GM21825 (cell line): ENCODE measurements around the gene ZNF689.

Experiments used
- ATAC-seq: cut with Tn5 transposase; IDR thresholded peaks from one replicate; pipeline ENCODE4 v1.9.1; 2021; ENCODE audit warnings: mild to moderate bottlenecking, moderate library complexity; ENCODE audit not compliant: unreplicated experiment

Gene ZNF689

GRCh38 chr16:30566531-30566930 is 43.7 kb downstream of the ZNF689 start:
- no peak for ATAC-seq

GRCh38 chr16:30565984-30566383 is 44.2 kb downstream of the ZNF689 start:
- ATAC-seq: no peak

GRCh38 chr16:30565526-30565925 is 44.7 kb downstream of the ZNF689 start:
- no peak for ATAC-seq

- ATAC-seq: no peak
Measured at GRCh38 chr16:30562021-30562420, 48.2 kb downstream of the ZNF689 start.

GRCh38 chr16:30561089-30561816 is 48.9 kb downstream of the ZNF689 start:
- no peak for ATAC-seq

- ATAC-seq: no peak
Measured at GRCh38 chr16:30559690-30560089, 50.5 kb downstream of the ZNF689 start.

GRCh38 chr16:30558789-30559377 is 51.3 kb downstream of the ZNF689 start:
- no peak for ATAC-seq

GRCh38 chr16:30557957-30558788 is 52.0 kb downstream of the ZNF689 start, which contains the start of gene ZNF764:
Gene ZNF764 (minus strand): TSS chr16:30558374. CDS start chr16:30558182, 192 bp downstream.
- ATAC-seq: peak; percentile 85

- peak; percentile 8 for ATAC-seq
Measured at GRCh38 chr16:30557707-30557956, 52.6 kb downstream of the ZNF689 start.

- ATAC-seq: no peak
Measured at GRCh38 chr16:30556125-30556473, 54.1 kb downstream of the ZNF689 start.

GRCh38 chr16:30555315-30556124 is 54.7 kb downstream of the ZNF689 start:
- ATAC-seq: no peak

GRCh38 chr16:30554557-30555314 is 55.5 kb downstream of the ZNF689 start:
- no peak for ATAC-seq

- ATAC-seq: no peak
Measured at GRCh38 chr16:30553393-30553899, 56.7 kb downstream of the ZNF689 start.

GRCh38 chr16:30552956-30553355 is 57.2 kb downstream of the ZNF689 start:
- ATAC-seq: no peak
